ENCODE data around the gene CYP1A1. TPM values are rescaled to one million over a fixed set of nuclear protein-coding genes. Genes with fewer than 3 reads are reported as not detected.

The CYP1A1 gene
- total and polyA plus RNA-seq, 9 of the 15 experiments (the other 6 are each of a cell fraction or from before 2014, with no cell fraction given), result 0.04 to 0.13 (median 0.05) TPM; not detected in 5

DNA sequence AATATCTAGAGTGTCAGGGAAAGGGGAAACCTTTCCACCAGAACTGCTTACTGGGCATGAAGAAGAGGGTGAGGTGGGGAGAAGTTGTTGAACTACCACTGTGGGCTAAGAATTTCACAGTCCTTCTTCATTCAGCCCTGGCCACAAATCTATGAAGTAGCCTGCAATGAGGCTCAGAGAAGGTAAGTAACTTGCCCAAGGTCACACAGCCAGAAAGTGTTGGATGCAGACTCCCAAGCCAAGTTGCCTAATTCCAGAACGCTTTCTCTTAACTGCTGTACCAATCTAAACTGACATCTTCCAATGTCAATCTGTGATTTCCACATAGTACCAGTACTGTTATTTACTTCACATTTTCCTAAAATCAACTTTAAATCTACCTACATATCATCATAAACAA is 2.1 kb downstream of the CYP1A1 start:
- no peak overlapping the region for H3K9ac ChIP-seq (ENCODE audit: insufficient read depth in 1 of 2, low read depth in 2 of 2, low read length in 2 of 2)
- no peaks in the 10 kb centered on the region for H3K9me3 ChIP-seq (replicated peaks; ENCODE audit: control insufficient read depth, insufficient read depth, low read depth, low read length)
- CTCF ChIA-PET (ENCODE audit: low intra/inter-chr PET ratio), result no interaction called here
- in situ Hi-C loops (cut with MboI), result no loop called here
- intact Hi-C loops (cut with micrococcal nuclease), result no loop called here
- TF ChIP-seq SLC30A9 (CRISPR knock-in tag; IDR thresholded peaks at IDR 0.05) (no peak), ATF6 (CRISPR knock-in tag; IDR thresholded peaks at IDR 0.05) (no peak), ZFP36 (IDR thresholded peaks at IDR 0.05; ENCODE audit: low read depth, low read length, partially characterized antibody) (peak; percentile 69), PTBP1 (IDR thresholded peaks at IDR 0.05; ENCODE audit: low read depth, low read length) (no peak), RBM25 (IDR thresholded peaks at IDR 0.05; ENCODE audit: low read depth, low read length, severe bottlenecking) (peak; percentile 82), SAP30 (IDR thresholded peaks at IDR 0.05; ENCODE audit: borderline replicate concordance, insufficient read depth, low read depth, low read length, poor library complexity, severe bottlenecking) (no peak), KDM1A (IDR thresholded peaks at IDR 0.05) (peak in 1 of 2 experiments; percentile 26; a peak in 1 of 4 replicates), BCOR (IDR thresholded peaks at IDR 0.05) (peak; percentile 58)
- H3K27ac ChIP-seq (ENCODE audit: extremely low read depth, low read depth, low read length), result no peak overlapping the region
- WGBS (ENCODE audit: insufficient coverage, low coverage, missing lambda C conversion rate), result 0% methylated on average over 1 of the region's 1 CpG
- H3K36me3 ChIP-seq (ENCODE audit: control insufficient read depth, insufficient read depth, low read length), result no peaks in the 10 kb centered on the region
- H3K79me2 ChIP-seq (ENCODE audit: control insufficient read depth, insufficient read depth, low read length), result no peaks in the 10 kb centered on the region
- H3K4me3 ChIP-seq, result no peak overlapping the region
- no peaks in the 10 kb centered on the region for H4K20me1 ChIP-seq (replicated peaks; ENCODE audit: control insufficient read depth, insufficient read depth, low read length)
- H3K4me1 ChIP-seq (replicated peaks in 1 of 2; ENCODE audit: control insufficient read depth in 2 of 2, insufficient read depth in 2 of 2, low read length in 2 of 2), result peaks cover 5 to 19% of the 10 kb centered on the region in 2 experiments; a peak in 2 of 5 replicates
- no TSS peak for BruUV-seq (replicated peaks)
- no peak overlapping the region for H2AFZ ChIP-seq (ENCODE audit: low read depth, low read length)
- DNase-seq (ENCODE audit: extremely low read depth in 1 of 4, low spot score in 3 of 4), result no peak
- FAIRE-seq, result peak; percentile 23
- H3K27me3 ChIP-seq (ENCODE audit: control insufficient read depth in 2 of 2, insufficient read depth in 2 of 2, low read length in 2 of 2), result peaks cover 41 to 78% of the 10 kb centered on the region in 2 experiments
- ATAC-seq, result no peak
- POLR2A ChIA-PET, result interaction anchor here (0.6 kb wide), 1 partner anchor 729 kb away, joined by 4 read pairs; the partner anchor contains the start of gene PML
- H3K9me1 ChIP-seq (ENCODE audit: control insufficient read depth, insufficient read depth, low read length), result no peaks in the 10 kb centered on the region
- no peak overlapping the region for H3K4me2 ChIP-seq (ENCODE audit: insufficient read depth, low read length)
